OCI-LY7 (cell line): ENCODE results near the gene TEKT5. TPM values are rescaled to one million over a fixed set of nuclear protein-coding genes. Genes with fewer than 3 reads are reported as not detected.

ENCODE experiments used
- BruUV-seq: library from RNA; stranded (reverse); fragments of 400-500 nt; replicated peaks from 2 replicates; lab custom pipeline; 2021; lab: Mats Ljungman, UMichigan
- CTCF ChIA-PET: fragments of 300-600 bp; sonication (Branson Sonifier 250); formaldehyde crosslinking; loops from one replicate; lab custom pipeline; 2022; ENCODE audit warnings: antibody characterized with exemption; ENCODE audit not compliant: unreplicated experiment; lab: Charles Lee
- POLR2A ChIA-PET: fragments of 300-600 bp; sonication (Branson Sonifier 250); formaldehyde crosslinking; loops from one replicate; lab custom pipeline; 2022; ENCODE audit warnings: antibody characterized with exemption; lab: Charles Lee
- DNase-seq: peaks from one replicate; pipeline ENCODE4 v3.0.0-alpha.2; 2015; ENCODE audit warnings: low spot score
- H2AFZ ChIP-seq: fragments of 200-600 bp; sonication (generic), shearing (Covaris generic); 2 replicates; pipeline ENCODE4 v1.6.1; 2014; ENCODE audit warnings: mild to moderate bottlenecking, antibody characterized with exemption, low read length, moderate library complexity
- H3K27ac ChIP-seq: fragments of 200-600 bp; sonication (generic); 2 replicates; pipeline ENCODE4 v1.5.1; 2014; ENCODE audit warnings: mixed run types, low read depth, mild to moderate bottlenecking, moderate library complexity, low read length, inconsistent platforms; ENCODE audit not compliant: poor library complexity, severe bottlenecking
- H3K36me3 ChIP-seq: fragments of 200-600 bp; sonication (generic); 2 replicates; pipeline ENCODE4 v1.6.1; 2014; ENCODE audit warnings: mild to moderate bottlenecking, antibody characterized with exemption, low read length, moderate library complexity, mixed read lengths; ENCODE audit not compliant: insufficient read depth
- H3K4me1 ChIP-seq: fragments of 200-600 bp; sonication (generic); 2 replicates; pipeline ENCODE4 v1.5.1; 2014; ENCODE audit warnings: mild to moderate bottlenecking, low read length; ENCODE audit not compliant: insufficient read depth, poor library complexity, severe bottlenecking
- H3K4me2 ChIP-seq: fragments of 200-600 bp; sonication (generic); 2 replicates; pipeline ENCODE4 v1.6.1; 2014; ENCODE audit warnings: mild to moderate bottlenecking, low read length
- H3K4me3 ChIP-seq: fragments of 200-600 bp; sonication (generic); 2 replicates; pipeline ENCODE4 v1.5.1; 2014; ENCODE audit warnings: mild to moderate bottlenecking, low read depth, low read length; ENCODE audit not compliant: poor library complexity, severe bottlenecking
- H3K79me2 ChIP-seq: fragments of 200-600 bp; sonication (generic); 2 replicates; pipeline ENCODE4 v1.6.1; 2016; ENCODE audit warnings: low read depth, mild to moderate bottlenecking, low read length, moderate library complexity, mixed read lengths; ENCODE audit not compliant: insufficient read depth
- H3K9me2 ChIP-seq: fragments of 200-600 bp; sonication (generic); 2 replicates; pipeline ENCODE4 v1.6.1; 2016; ENCODE audit warnings: mild to moderate bottlenecking, low read length, mixed read lengths; ENCODE audit not compliant: insufficient read depth
- H3K9me3 ChIP-seq: fragments of 200-600 bp; sonication (generic); 2 replicates; pipeline ENCODE4 v1.6.1; 2014; ENCODE audit warnings: mild to moderate bottlenecking, mixed run types, low read length, mixed read lengths
- H4K20me1 ChIP-seq: fragments of 200-600 bp; sonication (generic); 2 replicates; pipeline ENCODE4 v1.6.1; 2014; ENCODE audit warnings: mild to moderate bottlenecking, antibody characterized with exemption, low read length, moderate library complexity, mixed read lengths; ENCODE audit not compliant: insufficient read depth
- CTCF ChIP-seq: fragments of 200-600 bp; sonication (generic); conservative IDR thresholded peaks from 2 replicates; pipeline ENCODE4 v1.5.1; 2014; ENCODE audit warnings: mild to moderate bottlenecking, antibody characterized with exemption, low read length, moderate library complexity, mixed read lengths
- EZH2phosphoT487 ChIP-seq: fragments of 200-600 bp; sonication (generic); IDR thresholded peaks from 2 replicates; pipeline ENCODE4 v1.6.1; 2018; ENCODE audit warnings: low read depth, borderline replicate concordance, mild to moderate bottlenecking, mixed run types, antibody characterized with exemption, low read length, moderate library complexity, mixed read lengths
- intact Hi-C: fragments of 100-400 bp; cut with micrococcal nuclease; formaldehyde crosslinking; loops from one replicate; pipeline ENCODE4 v1.10.0; 2022; ENCODE audit not compliant: unreplicated experiment
- total RNA-seq, 2 experiments: library from RNA; depleted of rRNA in 1 of 2; stranded (reverse); fragments of >200 nt in 1 of 2; shearing (Covaris generic) in 1 of 2; gene quantifications; 2 replicates each; pipeline ENCODE4 v1.2.3, GENCODE V29; 2014 to 2022

Gene TEKT5
- total RNA-seq, 2 experiments from 2014 or later = 0.32 to 0.74 TPM

- Histone ChIP-seq H2AFZ (no peak overlapping the region), H4K20me1 (no peaks in the 10 kb centered on the region), H3K4me2 (no peak overlapping the region), H3K4me3 (no peak overlapping the region), H3K79me2 (no peaks in the 10 kb centered on the region), H3K4me1 (no peaks in the 10 kb centered on the region), H3K9me2 (no peaks in the 10 kb centered on the region), H3K36me3 (no peaks in the 10 kb centered on the region), H3K27ac (no peak overlapping the region), H3K9me3 (no peaks in the 10 kb centered on the region)
- CTCF ChIA-PET = no interaction called here
- TF ChIP-seq EZH2phosphoT487 = no peak
- TF ChIP-seq CTCF = no peak
- no TSS peak for BruUV-seq
- no peak for DNase-seq
- POLR2A ChIA-PET = no interaction called here
- intact Hi-C loops = no loop called here
Observed at GRCh38 chr16:10667239-10667638, 27.5 kb downstream of the TEKT5 start.

GRCh38 chr16:10666291-10666690 is 28.4 kb downstream of the TEKT5 start:
- Histone ChIP-seq H2AFZ (no peak overlapping the region), H3K9me3 (no peaks in the 10 kb centered on the region), H4K20me1 (no peaks in the 10 kb centered on the region), H3K9me2 (no peaks in the 10 kb centered on the region), H3K27ac (no peak overlapping the region), H3K4me1 (no peaks in the 10 kb centered on the region), H3K4me3 (no peak overlapping the region), H3K4me2 (no peak overlapping the region), H3K36me3 (no peaks in the 10 kb centered on the region), H3K79me2 (no peaks in the 10 kb centered on the region)
- ChIA-PET CTCF (no interaction called here), POLR2A (interaction anchor here (0.5 kb wide), 1 partner anchor 353 kb away, joined by 3 read pairs; no protein-coding TSS in a partner anchor)
- TF ChIP-seq EZH2phosphoT487 (no peak), CTCF (no peak)
- intact Hi-C loops = no loop called here
- no TSS peak for BruUV-seq
- DNase-seq = no peak

- POLR2A ChIA-PET = interaction anchor here (0.6 kb wide), 1 partner anchor 145 kb away, joined by 4 read pairs; no protein-coding TSS in a partner anchor
- intact Hi-C loops = no loop called here
Observed at GRCh38 chr16:10665166-10665565, 29.6 kb downstream of the TEKT5 start.

More at GRCh38 chr16:10665166-10665565, 29.6 kb downstream of the TEKT5 start:
- CTCF ChIA-PET = no interaction called here
- Histone ChIP-seq H4K20me1 (no peaks in the 10 kb centered on the region), H3K4me1 (no peaks in the 10 kb centered on the region), H3K9me3 (no peaks in the 10 kb centered on the region), H2AFZ (no peak overlapping the region), H3K36me3 (no peaks in the 10 kb centered on the region), H3K9me2 (no peaks in the 10 kb centered on the region), H3K27ac (no peak overlapping the region), H3K4me2 (no peak overlapping the region), H3K4me3 (no peak overlapping the region), H3K79me2 (no peaks in the 10 kb centered on the region)
- no TSS peak for BruUV-seq
- no peak for DNase-seq
- no peak for TF ChIP-seq EZH2phosphoT487
- no peak for TF ChIP-seq CTCF
